ENCODE data around the gene SF3A1.

The SF3A1 gene

GRCh38 chr22:30321461-30321860 is 35.2 kb downstream of the SF3A1 start:
- H3K4me3 ChIP-seq (ENCODE audit: low read depth, low read length), result no peak overlapping the region
- no peak for TF ChIP-seq CTCF (IDR thresholded peaks at IDR 0.05; ENCODE audit: low read depth, low read length)

- H3K4me3 ChIP-seq (ENCODE audit: low read depth, low read length), result no peak overlapping the region
- no peak for TF ChIP-seq CTCF (IDR thresholded peaks at IDR 0.05; ENCODE audit: low read depth, low read length)
Observed at GRCh38 chr22:30320021-30320556, 36.6 kb downstream of the SF3A1 start.

- no peak overlapping the region for H3K4me3 ChIP-seq (ENCODE audit: low read depth, low read length)
- TF ChIP-seq CTCF (IDR thresholded peaks at IDR 0.05; ENCODE audit: low read depth, low read length), result no peak
Observed at GRCh38 chr22:30318799-30319419, 37.8 kb downstream of the SF3A1 start.

DNA sequence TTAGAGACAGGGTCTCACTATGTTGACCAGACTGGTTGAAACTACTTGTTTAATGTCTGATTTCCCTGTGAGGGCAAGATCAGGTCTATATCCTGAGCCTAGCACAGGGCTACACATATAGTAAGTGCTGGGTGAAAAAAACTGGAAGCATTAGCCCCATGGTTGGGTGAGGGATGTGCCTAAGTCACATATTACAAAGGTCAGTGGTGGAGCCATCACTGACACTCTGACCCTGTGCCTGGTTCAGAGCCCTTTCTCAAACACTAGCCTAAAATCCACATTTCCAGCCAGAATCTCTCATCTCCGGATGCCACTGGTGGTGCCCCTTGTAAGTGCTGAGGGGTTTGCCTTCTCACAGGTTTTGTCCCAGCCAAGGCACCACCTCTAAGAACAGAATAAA is 38.9 kb downstream of the SF3A1 start:
- TF ChIP-seq CTCF (IDR thresholded peaks at IDR 0.05; ENCODE audit: low read depth, low read length), result no peak
- no peak overlapping the region for H3K4me3 ChIP-seq (ENCODE audit: low read depth, low read length)

DNA sequence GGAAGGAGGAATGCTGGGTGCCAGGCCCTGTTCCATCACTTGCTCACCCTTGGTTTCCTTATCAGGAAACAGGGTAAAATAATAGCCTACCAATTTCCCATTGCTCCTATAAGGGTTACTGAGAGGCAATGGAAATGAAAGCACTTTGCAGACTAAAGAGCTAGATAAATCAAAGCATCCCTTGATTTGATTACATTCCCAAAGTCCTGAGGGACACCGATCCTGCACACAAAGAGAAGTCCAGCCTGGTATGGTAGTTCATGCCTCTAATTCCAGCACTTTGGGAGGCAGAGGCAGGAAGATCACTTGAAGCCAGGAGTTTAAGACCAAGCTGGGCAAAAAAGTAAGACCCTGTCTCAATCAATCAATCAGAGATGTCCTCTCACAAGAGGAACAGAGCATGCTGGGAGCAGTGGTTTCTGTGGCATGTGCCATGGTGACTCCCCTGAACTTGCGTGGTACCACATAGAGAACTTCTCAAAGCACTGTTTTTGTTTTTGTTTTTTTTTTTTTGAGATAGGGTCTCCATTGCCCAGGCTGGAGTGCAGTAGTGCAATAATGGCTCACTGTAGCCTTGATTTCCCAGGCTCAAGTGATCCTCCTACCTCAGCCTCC is 40.6 kb downstream of the SF3A1 start:
- H3K4me3 ChIP-seq (ENCODE audit: low read depth, low read length), result no peak overlapping the region
- no peak for TF ChIP-seq CTCF (IDR thresholded peaks at IDR 0.05; ENCODE audit: low read depth, low read length)

- no peak for TF ChIP-seq CTCF (IDR thresholded peaks at IDR 0.05; ENCODE audit: low read depth, low read length)
- H3K4me3 ChIP-seq (ENCODE audit: low read depth, low read length), result no peak overlapping the region
Observed at GRCh38 chr22:30314915-30315314, 41.8 kb downstream of the SF3A1 start.

Data from WI38 (cell line).